Fibroblast of mammary gland (primary cell): Measurements from ENCODE around the gene ERBB3.
"Not testable (repeated sequence)": the region's sequence is repeated elsewhere in the genome, so short reads cannot be mapped to it uniquely, and the experiment has no call there.

Source experiments
- DNase-seq: peaks from one replicate; pipeline ENCODE4 v3.0.0-alpha.2; 2010; ENCODE audit warnings: low read depth
- H3K4me3 ChIP-seq: 2 replicates; pipeline ENCODE4 v1.5.1; 2011; ENCODE audit warnings: low read depth, mild to moderate bottlenecking, low read length, moderate library complexity; ENCODE audit not compliant: control insufficient read depth
- TF ChIP-seq, protein P1 (sequence below): conservative IDR thresholded peaks from 2 replicates; pipeline ENCODE4 v1.5.1; 2011; ENCODE audit warnings: low read depth, low read length, inconsistent platforms; ENCODE audit not compliant: control insufficient read depth, insufficient read depth

ERBB3 gene

GRCh38 chr12:56110571-56110970 lies 30.6 kb downstream of the ERBB3 start:
- DNase-seq: no peak
- TF ChIP-seq, protein P1, sequence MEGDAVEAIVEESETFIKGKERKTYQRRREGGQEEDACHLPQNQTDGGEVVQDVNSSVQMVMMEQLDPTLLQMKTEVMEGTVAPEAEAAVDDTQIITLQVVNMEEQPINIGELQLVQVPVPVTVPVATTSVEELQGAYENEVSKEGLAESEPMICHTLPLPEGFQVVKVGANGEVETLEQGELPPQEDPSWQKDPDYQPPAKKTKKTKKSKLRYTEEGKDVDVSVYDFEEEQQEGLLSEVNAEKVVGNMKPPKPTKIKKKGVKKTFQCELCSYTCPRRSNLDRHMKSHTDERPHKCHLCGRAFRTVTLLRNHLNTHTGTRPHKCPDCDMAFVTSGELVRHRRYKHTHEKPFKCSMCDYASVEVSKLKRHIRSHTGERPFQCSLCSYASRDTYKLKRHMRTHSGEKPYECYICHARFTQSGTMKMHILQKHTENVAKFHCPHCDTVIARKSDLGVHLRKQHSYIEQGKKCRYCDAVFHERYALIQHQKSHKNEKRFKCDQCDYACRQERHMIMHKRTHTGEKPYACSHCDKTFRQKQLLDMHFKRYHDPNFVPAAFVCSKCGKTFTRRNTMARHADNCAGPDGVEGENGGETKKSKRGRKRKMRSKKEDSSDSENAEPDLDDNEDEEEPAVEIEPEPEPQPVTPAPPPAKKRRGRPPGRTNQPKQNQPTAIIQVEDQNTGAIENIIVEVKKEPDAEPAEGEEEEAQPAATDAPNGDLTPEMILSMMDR: no peak
- no peak overlapping the region for H3K4me3 ChIP-seq

DNA sequence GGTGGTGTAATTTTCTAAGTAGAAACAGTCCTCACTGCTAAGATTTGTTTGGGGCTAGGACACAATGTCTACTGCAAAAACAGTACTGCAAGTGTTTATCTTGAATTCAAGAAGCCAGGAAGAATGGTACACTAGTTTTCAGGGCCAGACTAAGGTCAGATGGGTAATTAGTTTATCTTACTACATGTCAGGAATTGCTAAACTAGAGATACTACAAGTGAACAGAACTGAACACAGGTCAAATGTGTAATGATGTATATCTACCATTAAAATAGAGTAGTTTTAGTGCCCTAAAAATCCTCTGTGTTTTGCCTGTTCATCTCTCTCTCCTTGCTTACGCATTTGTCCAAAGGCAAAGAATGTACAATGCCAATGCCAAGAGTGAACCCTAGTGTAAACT lies 34.1 kb downstream of the ERBB3 start:
- H3K4me3 ChIP-seq: no peak overlapping the region
- TF ChIP-seq, protein P1: no peak
- no peak for DNase-seq

DNA sequence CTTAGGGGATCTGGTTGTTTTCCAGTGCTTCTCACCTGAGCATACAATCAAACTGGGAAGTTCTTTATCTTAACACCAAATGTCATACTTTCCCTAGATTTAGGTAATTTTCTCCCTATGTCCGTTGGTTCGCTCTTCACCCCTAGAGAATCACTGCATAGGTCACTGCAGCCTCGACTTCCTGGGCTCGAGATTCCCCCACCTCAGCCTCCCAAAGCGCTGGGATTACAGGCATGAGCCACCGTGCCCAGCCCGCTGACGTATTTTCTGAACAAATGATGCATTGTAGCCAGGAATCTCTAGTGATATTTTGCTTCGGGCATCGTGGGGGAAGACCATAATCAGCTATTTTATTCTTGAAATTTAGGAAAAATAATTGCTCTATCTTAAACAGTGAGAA lies 35.4 kb downstream of the ERBB3 start:
- TF ChIP-seq, protein P1: no peak
- DNase-seq: peak; percentile 58
- peak overlapping the region; percentile 69 for H3K4me3 ChIP-seq

GRCh38 chr12:56116267-56117081 lies 36.5 kb downstream of the ERBB3 start, which contains the start of gene RPL41:
TSS of gene RPL41 (plus strand) at chr12:56116633.
- TF ChIP-seq, protein P1: no peak
- peak within 1 kb of the TSS; percentile 69 for H3K4me3 ChIP-seq
- DNase-seq: peak; percentile 92

DNA sequence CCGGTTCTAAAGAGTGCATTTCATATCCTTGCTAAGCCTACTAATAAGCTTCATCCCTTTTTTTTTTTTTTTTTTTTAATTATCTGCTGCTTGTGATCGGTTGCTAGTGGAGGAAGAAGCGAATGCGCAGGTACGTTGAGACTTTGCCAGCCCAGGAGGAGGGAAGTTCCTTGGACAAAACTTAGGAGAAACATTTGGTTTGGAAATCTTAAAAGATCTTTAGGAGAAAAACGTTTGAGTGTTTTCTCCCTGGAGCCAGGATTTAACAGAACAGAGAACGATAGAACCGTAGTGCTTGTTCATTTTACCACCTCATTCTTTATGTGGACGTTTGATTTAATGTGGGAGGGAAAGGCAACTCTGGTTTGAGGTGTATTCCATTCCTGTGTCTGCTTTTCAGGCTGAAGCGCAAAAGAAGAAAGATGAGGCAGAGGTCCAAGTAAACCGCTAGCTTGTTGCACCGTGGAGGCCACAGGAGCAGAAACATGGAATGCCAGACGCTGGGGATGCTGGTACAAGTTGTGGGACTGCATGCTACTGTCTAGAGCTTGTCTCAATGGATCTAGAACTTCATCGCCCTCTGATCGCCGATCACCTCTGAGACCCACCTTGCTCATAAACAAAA lies 37.2 kb downstream of the ERBB3 start:
- H3K4me3 ChIP-seq: peak overlapping the region; percentile 86
- DNase-seq: not testable (repeated sequence)

DNA sequence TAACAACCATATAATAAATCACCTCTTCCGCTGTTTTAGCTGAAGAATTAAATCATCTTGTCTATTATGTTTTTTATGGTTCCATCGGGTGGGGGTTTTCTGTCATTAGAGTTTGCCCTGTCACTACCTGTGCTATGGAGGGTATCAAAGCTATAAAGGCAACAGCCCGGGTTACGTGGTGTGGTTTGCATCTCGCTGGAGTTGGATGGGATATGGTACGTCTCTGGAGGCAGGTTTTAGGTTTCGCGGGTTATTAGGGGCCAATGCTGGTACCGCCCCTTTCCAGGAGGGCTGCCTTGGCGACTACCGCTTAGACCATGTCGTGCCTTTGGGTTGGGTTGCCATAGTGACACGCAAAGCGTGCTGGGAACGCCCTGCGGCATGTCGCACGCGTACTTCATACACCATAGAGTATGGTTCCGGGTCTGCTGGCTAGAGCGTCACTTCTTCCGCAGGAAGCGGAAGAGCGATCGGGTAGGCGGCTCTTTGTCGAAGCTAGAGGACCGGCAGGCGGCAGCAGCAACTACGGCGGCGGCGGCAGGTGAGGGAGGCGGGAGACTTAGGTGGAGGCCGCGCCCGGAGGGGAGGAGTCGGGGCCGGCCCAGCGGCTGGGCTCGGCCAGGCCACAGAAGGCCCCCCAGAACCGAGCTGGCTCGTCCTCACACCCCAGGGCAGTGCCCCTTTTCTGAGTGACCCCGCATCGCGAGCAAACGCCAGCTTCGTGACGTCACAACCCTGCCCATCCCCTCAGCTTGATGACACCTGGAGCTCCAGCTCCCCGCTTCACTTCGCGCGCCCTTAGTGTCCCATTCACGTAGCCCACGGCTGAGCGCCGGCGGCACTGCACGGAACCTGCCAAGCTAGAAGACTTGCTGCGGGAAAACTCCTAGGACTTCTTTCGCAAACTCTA lies 38.1 kb downstream of the ERBB3 start, which contains the start of gene ZC3H10:
TSS of gene ZC3H10 (plus strand) at position 489 of the 910 bp plus-strand sequence. CDS start 2,297 bp downstream, outside the sequence.
- DNase-seq: peak; percentile 100
- TF ChIP-seq, protein P1: peak; percentile 36

More for the DNA sequence above, 38.1 kb downstream of the ERBB3 start, which contains the start of gene ZC3H10:
- H3K4me3 ChIP-seq: peak within 1 kb of the TSS; percentile 86
